Stimulated activated CD8-positive, alpha-beta memory T cell treated with anti-CD3 and anti-CD28 coated beads, Interleukin-4, amount 100 ng/mL, for 1 hour (primary cell): Measurements from ENCODE around the gene NR2E1.

Experiments
- DNase-seq, 2 donors: peaks; one replicate each; pipeline ENCODE4 v3.0.0-alpha.2; 2020; ENCODE audit warnings: low read depth in 2 of 2, low spot score in 1 of 2

Gene NR2E1

GRCh38 chr6:108156180-108156937, 9.5 kb upstream of the NR2E1 start:
- DNase-seq: no peak

GRCh38 chr6:108156938-108157233, 8.9 kb upstream of the NR2E1 start:
- no peak for DNase-seq

- no peak for DNase-seq
These were observed 8.4 kb upstream of the NR2E1 start for GRCh38 chr6:108157234-108157980.

- no peak for DNase-seq
These were observed 7.8 kb upstream of the NR2E1 start for GRCh38 chr6:108157981-108158525.

- DNase-seq: no peak
These were observed 5.8 kb upstream of the NR2E1 start for GRCh38 chr6:108159981-108160380.

GRCh38 chr6:108161724-108162282, 4.0 kb upstream of the NR2E1 start:
- DNase-seq: no peak

GRCh38 chr6:108163267-108163643, 2.6 kb upstream of the NR2E1 start:
- no peak for DNase-seq

GRCh38 chr6:108163644-108164542, 1.9 kb upstream of the NR2E1 start:
- no peak for DNase-seq

- DNase-seq: no peak
These were observed 1.3 kb upstream of the NR2E1 start for GRCh38 chr6:108164543-108164814.

GRCh38 chr6:108164815-108165706, 761 bp upstream of the NR2E1 start:
- no peak for DNase-seq

GRCh38 chr6:108166664-108167448, 1.0 kb downstream of the NR2E1 start:
- no peak for DNase-seq

GRCh38 chr6:108167449-108168089, 1.7 kb downstream of the NR2E1 start:
- DNase-seq: no peak

GRCh38 chr6:108168090-108168463, 2.3 kb downstream of the NR2E1 start:
- no peak for DNase-seq

- DNase-seq: no peak
These were observed 3.0 kb downstream of the NR2E1 start for GRCh38 chr6:108168501-108169463.

GRCh38 chr6:108169464-108170331, 3.9 kb downstream of the NR2E1 start:
- no peak for DNase-seq

- DNase-seq: no peak
These were observed 4.8 kb downstream of the NR2E1 start for GRCh38 chr6:108170332-108171290.
